ENCODE results near the gene VASH1.

GRCh38 chr14:76812093-76812421 lies 50.8 kb downstream of the VASH1 start:
- no peak for TF ChIP-seq CTCF (conservative IDR thresholded peaks at IDR 0.05)
- no peak for TF ChIP-seq ZFX (IDR thresholded peaks at IDR 0.05)
